H54 (cell line): Measurements from ENCODE around the gene TAAR2.
"Not testable (repeated sequence)": the region's sequence is repeated elsewhere in the genome, so short reads cannot be mapped to it uniquely, and the experiment has no call there.

ENCODE experiments used
- DNase-seq: peaks from one replicate; pipeline ENCODE4 v3.0.0; 2011; ENCODE audit warnings: low spot score, mixed read lengths; ENCODE audit not compliant: insufficient read length
- FAIRE-seq: peaks from 3 replicates; lab custom pipeline; 2011; peaks lifted over from hg19 to GRCh38; lab: Jason Lieb, UNC
- POLR2A ChIP-seq: IDR thresholded peaks from 2 replicates; pipeline ENCODE4 v1.6.1; 2011; ENCODE audit warnings: low read depth, mild to moderate bottlenecking, low read length

TAAR2 gene

GRCh38 chr6:132634796-132635195 is 10.7 kb upstream of the TAAR2 start:
- no peak for DNase-seq
- no peak for FAIRE-seq
- no peak for TF ChIP-seq POLR2A

DNA sequence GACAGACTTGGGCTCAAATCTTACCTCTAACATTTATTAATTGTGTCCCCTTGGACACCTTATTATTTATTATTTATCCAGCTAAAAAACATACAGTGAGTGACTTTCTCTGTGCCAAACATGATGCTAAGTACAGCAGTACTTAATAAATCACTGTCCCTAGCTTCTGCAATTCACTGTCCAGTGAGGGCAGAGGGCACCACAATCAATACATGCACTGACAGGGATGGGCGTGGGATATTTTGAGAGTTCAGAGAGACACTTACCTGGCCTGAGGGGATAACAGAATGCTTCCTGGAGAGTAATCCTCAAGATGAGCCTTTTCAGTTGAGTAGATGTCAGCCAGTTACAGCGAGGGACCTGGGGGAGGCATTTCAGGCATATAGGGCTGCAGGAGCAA is 9.3 kb upstream of the TAAR2 start:
- FAIRE-seq (no peak), DNase-seq (no peak)
- TF ChIP-seq POLR2A, result no peak

GRCh38 chr6:132623106-132623845 is 799 bp downstream of the TAAR2 start:
- FAIRE-seq (no peak), DNase-seq (no peak)
- no peak for TF ChIP-seq POLR2A

- DNase-seq (no peak), FAIRE-seq (no peak)
- TF ChIP-seq POLR2A, result no peak
Measured at GRCh38 chr6:132616677-132617076, 7.4 kb downstream of the TAAR2 start.

DNA sequence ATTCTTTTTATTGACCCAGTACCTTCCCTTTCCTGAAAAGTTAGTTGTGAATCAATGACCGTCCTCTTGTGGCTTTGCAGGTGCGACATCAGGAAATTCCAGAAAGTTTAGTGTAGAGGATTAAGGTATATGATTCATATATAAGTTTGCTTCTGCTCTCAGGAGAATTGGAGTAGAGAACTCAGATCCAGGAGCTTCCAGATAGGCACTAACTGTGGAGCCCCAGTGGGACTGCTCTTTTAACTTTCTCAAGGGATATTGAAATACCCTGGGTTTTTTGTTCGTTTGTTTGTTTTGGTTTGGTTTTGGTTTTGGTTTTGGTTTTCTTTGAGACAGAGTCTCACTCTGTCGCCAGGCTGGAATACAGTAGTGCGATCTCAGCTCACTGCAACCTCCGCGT is 9.5 kb downstream of the TAAR2 start:
- TF ChIP-seq POLR2A, result no peak
- FAIRE-seq (no peak), DNase-seq (no peak)

DNA sequence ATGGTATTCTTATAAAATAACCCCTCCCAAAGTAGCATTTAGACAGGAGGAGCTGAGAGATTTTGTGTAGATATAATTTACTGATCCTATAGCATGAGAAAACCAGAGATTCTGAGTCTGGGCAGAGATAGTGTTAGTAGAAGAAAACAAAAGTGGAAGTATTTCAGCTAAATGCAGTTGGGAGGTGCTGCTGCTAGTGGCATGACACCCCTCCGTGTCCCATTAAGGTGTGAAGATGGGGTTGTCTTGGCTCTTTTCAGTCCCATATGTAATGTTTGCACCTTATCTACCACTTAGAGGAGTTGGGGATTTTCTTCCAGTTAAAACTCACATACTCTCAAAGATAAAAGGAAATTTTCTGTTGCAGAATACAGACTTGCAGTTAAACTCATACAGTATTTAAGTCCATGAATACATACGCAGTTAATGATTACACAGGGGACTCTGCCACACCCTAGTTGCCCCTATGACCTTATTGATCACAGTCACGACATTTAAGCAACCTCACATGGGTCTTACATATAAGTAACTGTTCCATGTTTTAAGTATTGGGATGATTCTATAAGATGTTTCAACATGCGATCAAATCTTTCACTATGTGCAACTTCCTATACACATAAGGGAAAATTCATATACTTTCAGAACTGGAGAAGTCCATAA is 11.5 kb downstream of the TAAR2 start:
- no peak for TF ChIP-seq POLR2A
- DNase-seq, result no peak
- FAIRE-seq, result no peak

DNA sequence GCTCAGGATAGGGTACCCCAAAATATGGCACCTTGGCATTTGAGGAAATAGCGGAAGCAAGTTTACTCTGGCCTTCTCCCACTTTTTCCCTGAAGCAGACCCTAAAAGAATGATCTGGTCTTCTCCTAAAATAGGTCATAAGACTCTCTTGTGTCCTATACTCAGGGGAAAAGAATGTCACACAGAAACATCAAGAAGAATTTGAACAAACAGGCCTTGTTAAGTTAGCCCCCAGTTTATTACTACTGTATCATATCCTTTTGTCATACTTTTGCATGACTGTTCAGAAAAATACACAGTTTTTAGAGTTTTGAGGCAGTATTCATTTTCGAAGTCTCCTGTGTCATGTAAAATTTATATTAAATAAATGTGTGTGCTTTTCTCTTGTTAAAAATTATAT is 12.5 kb downstream of the TAAR2 start:
- no peak for DNase-seq
- TF ChIP-seq POLR2A, result no peak
- no peak for FAIRE-seq

DNA sequence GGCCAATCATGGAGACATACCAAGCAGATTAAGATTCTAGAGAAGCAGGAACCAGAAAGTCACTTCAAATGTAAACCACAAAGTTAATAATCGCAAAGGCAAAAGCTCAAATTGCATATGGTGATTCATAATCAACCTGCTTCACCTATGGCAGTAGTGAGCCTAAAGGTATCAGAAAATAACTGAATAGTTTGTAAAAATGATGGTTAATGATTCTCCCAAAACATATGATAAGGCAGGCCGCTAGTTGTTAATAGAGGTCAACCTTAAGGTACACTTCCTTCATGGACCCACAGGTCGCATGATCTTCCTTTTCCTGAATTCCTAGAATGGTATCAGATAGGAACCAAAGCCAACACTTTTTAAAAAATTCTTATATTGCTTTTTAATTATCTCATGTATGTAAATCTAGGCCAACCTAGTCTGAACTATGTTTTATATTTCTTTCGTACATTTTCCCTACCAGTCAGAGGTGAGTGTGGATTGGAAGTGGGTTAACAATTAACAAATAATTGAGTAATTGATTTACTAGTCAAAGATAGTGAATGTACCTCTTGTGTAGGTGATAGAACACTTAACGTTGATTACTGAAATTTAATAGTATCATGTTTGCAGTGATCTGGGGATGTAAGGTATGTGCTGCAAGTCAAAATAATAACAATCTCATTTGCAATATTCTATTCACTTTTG is 16.4 kb downstream of the TAAR2 start:
- TF ChIP-seq POLR2A, result no peak
- FAIRE-seq, result no peak
- DNase-seq, result no peak

- FAIRE-seq (no peak), DNase-seq (no peak)
- TF ChIP-seq POLR2A, result no peak
Measured at GRCh38 chr6:132604635-132605152, 19.4 kb downstream of the TAAR2 start.

DNA sequence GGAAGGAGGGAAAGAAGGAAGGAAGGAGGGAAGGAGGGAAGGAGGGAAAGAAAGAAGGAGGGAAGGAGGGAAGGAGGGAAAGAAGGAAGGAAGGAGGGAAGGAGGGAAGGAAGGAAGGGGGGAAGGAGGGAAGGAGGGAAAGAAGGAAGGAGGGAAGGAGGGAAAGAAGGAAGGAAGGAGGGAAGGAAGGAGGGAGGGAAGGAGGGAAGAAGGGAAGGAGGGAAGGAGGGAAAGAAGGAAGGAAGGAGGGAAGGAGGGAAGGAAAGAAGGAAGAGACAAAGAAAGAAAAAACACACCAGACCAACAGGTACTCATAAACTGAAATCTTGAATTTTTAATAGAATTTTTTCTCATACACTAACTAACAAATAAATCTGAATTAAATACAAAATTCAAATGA is 23.2 kb downstream of the TAAR2 start:
- FAIRE-seq, DNase-seq: not testable (repeated sequence)

- no peak for TF ChIP-seq POLR2A
- DNase-seq (no peak), FAIRE-seq (no peak)
Measured at GRCh38 chr6:132598473-132598872, 25.6 kb downstream of the TAAR2 start.

DNA sequence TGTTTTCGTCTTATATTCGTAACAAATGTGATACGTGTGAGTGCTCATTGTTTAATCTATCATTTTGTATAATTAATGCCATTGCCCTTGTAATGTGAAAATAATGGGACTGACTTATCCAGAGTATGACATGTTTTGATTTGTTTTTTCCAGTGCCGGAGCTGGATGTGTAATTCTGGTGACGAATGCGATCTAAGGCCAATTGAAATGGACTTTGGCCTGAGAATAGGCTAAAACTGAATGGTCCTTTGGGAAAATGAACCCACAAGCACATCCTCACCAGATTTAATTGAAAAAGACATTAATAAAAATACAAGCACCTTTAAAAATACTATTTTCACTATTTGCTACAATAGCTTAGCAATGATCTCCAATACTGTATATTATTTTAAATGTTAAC is 27.9 kb downstream of the TAAR2 start:
- no peak for DNase-seq
- no peak for FAIRE-seq
- no peak for TF ChIP-seq POLR2A

DNA sequence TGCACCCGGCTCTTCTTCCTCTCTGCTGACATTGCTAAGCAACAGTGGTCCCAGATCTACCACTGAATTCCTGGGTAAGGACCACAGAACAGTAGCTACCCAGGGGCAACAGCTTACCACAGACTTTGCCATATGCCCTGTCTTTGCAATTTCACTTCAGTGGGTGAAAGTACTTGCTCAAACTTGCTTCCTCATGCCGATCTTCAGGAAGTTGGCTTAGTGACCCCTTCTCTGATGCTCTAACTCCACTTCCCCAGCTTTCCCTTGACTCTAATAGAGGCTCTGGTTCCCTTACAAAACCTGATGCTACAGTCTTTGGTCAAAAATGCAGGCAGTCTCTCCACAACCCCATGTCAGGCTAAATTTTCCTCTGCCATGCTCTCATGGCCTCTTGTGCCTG is 31.2 kb downstream of the TAAR2 start:
- TF ChIP-seq POLR2A, result no peak
- DNase-seq, result no peak
- FAIRE-seq, result no peak

DNA sequence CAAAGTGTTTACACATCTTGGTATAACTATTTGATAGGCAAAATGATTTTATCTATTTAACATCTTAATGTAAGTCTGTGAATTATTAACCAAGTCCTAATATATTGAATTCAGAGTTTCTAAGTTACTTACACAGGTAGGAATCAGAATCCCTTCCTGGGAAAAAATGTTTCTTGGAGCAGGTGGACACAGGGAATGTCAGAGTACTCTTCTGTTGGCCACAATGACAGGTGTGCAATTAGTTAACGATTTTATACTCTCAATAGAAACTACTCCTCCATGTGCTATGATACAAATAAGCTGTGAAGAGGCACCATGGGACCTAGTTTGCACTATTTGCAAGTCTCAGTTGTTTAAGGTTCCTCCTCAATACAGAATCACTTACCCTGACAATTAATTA is 33.7 kb downstream of the TAAR2 start:
- FAIRE-seq (no peak), DNase-seq (no peak)
- no peak for TF ChIP-seq POLR2A
